Forelimb muscle (tissue), 1 donor: ENCODE measurements around the gene PAK5. TPM values are rescaled to one million over a fixed set of nuclear protein-coding genes. Genes with fewer than 3 reads are reported as not detected.

Source experiments
- DNase-seq: peaks from one replicate; pipeline ENCODE4 v3.0.0-alpha.2; 2013; ENCODE audit warnings: low read depth
- polyA plus RNA-seq: library from polyadenylated mRNA; unstranded; fragments of 120-200 nt; gene quantifications from one replicate; pipeline ENCODE4 v1.2.1, GENCODE V29; 2013; ENCODE audit not compliant: insufficient read length

The PAK5 gene
- polyA plus RNA-seq, 1 donor = 0.14 TPM

GRCh38 chr20:9520086-9520485, 318.8 kb downstream of the PAK5 start:
- no peak for DNase-seq

GRCh38 chr20:9518576-9519175, 320.2 kb downstream of the PAK5 start:
- DNase-seq = no peak

GRCh38 chr20:9517297-9518162, 321.3 kb downstream of the PAK5 start:
- no peak for DNase-seq

- no peak for DNase-seq
Measured at GRCh38 chr20:9516234-9516871, 322.5 kb downstream of the PAK5 start.

- DNase-seq = no peak
Measured at GRCh38 chr20:9515741-9516233, 323.1 kb downstream of the PAK5 start.

GRCh38 chr20:9515214-9515585, 323.7 kb downstream of the PAK5 start:
- no peak for DNase-seq

GRCh38 chr20:9514461-9515213, 324.2 kb downstream of the PAK5 start, which contains the start of gene LAMP5:
TSS of gene LAMP5 (plus strand) at chr20:9514590. CDS start at chr20:9514853, 263 bp downstream.
- no peak for DNase-seq

- no peak for DNase-seq
Measured at GRCh38 chr20:9514072-9514460, 324.8 kb downstream of the PAK5 start.

GRCh38 chr20:9510911-9511310, 328.0 kb downstream of the PAK5 start:
- no peak for DNase-seq

- DNase-seq = no peak
Measured at GRCh38 chr20:9509246-9509645, 329.6 kb downstream of the PAK5 start.

- DNase-seq = no peak
Measured at GRCh38 chr20:9508696-9509178, 330.1 kb downstream of the PAK5 start.

- DNase-seq = no peak
Measured at GRCh38 chr20:9508240-9508661, 330.6 kb downstream of the PAK5 start.

GRCh38 chr20:9507544-9508239, 331.2 kb downstream of the PAK5 start:
- no peak for DNase-seq

- no peak for DNase-seq
Measured at GRCh38 chr20:9506964-9507369, 331.9 kb downstream of the PAK5 start.

GRCh38 chr20:9506280-9506821, 332.5 kb downstream of the PAK5 start:
- DNase-seq = no peak

- DNase-seq = no peak
Measured at GRCh38 chr20:9503526-9504245, 335.2 kb downstream of the PAK5 start.

- DNase-seq = no peak
Measured at GRCh38 chr20:9501473-9501872, 337.4 kb downstream of the PAK5 start.

- DNase-seq = no peak
Measured at GRCh38 chr20:9500121-9500520, 338.8 kb downstream of the PAK5 start.

GRCh38 chr20:9499126-9499899, 339.6 kb downstream of the PAK5 start:
- no peak for DNase-seq
